ENCODE data around the gene PON1. TPM values are rescaled to one million over a fixed set of nuclear protein-coding genes. Genes with fewer than 3 reads are reported as not detected.

The PON1 gene
- polyA plus RNA-seq, 1 donor (not counting 4 experiments of a cell fraction or from before 2014, with no cell fraction given) = not detected

- H3K36me3 ChIP-seq (ENCODE audit: control insufficient read depth in 2 of 2, extremely low read depth in 1 of 2, insufficient read depth in 2 of 2, low read length in 2 of 2) = no peaks in the 10 kb centered on the region
- no peaks in the 10 kb centered on the region for H3K79me2 ChIP-seq (ENCODE audit: control insufficient read depth, insufficient read depth, low read length)
- H3K27me3 ChIP-seq (ENCODE audit: control insufficient read depth, extremely low read depth, insufficient read depth, low read length) = no peaks in the 10 kb centered on the region
- no peak overlapping the region for H3K9ac ChIP-seq (ENCODE audit: control insufficient read depth, extremely low read depth, insufficient read depth, low read length)
- H3K4me2 ChIP-seq (ENCODE audit: control insufficient read depth, extremely low read depth, insufficient read depth, low read depth, low read length) = no peak overlapping the region
- FAIRE-seq (no peak), DNase-seq (ENCODE audit: low read depth, low spot score) (no peak)
- H3K9me3 ChIP-seq (ENCODE audit: control insufficient read depth, low read depth, low read length) = no peaks in the 10 kb centered on the region
- H2AFZ ChIP-seq (ENCODE audit: control insufficient read depth, low read length) = no peak overlapping the region
- no peak overlapping the region for H3K27ac ChIP-seq (ENCODE audit: control insufficient read depth, insufficient read depth, low read length)
- H3K9me1 ChIP-seq (ENCODE audit: control insufficient read depth, extremely low read depth, insufficient read depth, low read length) = no peaks in the 10 kb centered on the region
- H3K4me3 ChIP-seq (ENCODE audit: control insufficient read depth in 2 of 3, extremely low read depth in 1 of 3, insufficient read depth in 2 of 3, low read depth in 1 of 3, low read length in 3 of 3) = no peak overlapping the region
- dilution Hi-C loops (cut with MboI; ENCODE audit: extremely low pct_ligation_motif_present, low sequenced_read_pairs) = no loop called here
- H3K4me1 ChIP-seq (ENCODE audit: control insufficient read depth, extremely low read depth, insufficient read depth, low read length) = no peaks in the 10 kb centered on the region
- H4K20me1 ChIP-seq (ENCODE audit: control insufficient read depth, extremely low read depth, insufficient read depth, low read length) = no peaks in the 10 kb centered on the region
- no peak for TF ChIP-seq EZH2 (IDR thresholded peaks at IDR 0.05; ENCODE audit: low read length)
- TF ChIP-seq, protein P1, sequence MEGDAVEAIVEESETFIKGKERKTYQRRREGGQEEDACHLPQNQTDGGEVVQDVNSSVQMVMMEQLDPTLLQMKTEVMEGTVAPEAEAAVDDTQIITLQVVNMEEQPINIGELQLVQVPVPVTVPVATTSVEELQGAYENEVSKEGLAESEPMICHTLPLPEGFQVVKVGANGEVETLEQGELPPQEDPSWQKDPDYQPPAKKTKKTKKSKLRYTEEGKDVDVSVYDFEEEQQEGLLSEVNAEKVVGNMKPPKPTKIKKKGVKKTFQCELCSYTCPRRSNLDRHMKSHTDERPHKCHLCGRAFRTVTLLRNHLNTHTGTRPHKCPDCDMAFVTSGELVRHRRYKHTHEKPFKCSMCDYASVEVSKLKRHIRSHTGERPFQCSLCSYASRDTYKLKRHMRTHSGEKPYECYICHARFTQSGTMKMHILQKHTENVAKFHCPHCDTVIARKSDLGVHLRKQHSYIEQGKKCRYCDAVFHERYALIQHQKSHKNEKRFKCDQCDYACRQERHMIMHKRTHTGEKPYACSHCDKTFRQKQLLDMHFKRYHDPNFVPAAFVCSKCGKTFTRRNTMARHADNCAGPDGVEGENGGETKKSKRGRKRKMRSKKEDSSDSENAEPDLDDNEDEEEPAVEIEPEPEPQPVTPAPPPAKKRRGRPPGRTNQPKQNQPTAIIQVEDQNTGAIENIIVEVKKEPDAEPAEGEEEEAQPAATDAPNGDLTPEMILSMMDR (optimal IDR thresholded peaks at IDR 0.05 in 1 of 3, IDR thresholded peaks at IDR 0.05 in 1 of 3, conservative IDR thresholded peaks at IDR 0.05 in 1 of 3; ENCODE audit: extremely low read depth in 1 of 3, insufficient read depth in 2 of 3, low read length in 3 of 3) = no peak
Measured at GRCh38 chr7:95267754-95268153, 56.6 kb downstream of the PON1 start.

- Histone ChIP-seq H3K4me2 (ENCODE audit: control insufficient read depth, extremely low read depth, insufficient read depth, low read depth, low read length) (no peak overlapping the region), H3K9me3 (ENCODE audit: control insufficient read depth, low read depth, low read length) (no peaks in the 10 kb centered on the region), H2AFZ (ENCODE audit: control insufficient read depth, low read length) (no peak overlapping the region), H3K4me1 (ENCODE audit: control insufficient read depth, extremely low read depth, insufficient read depth, low read length) (no peaks in the 10 kb centered on the region), H3K27me3 (ENCODE audit: control insufficient read depth, extremely low read depth, insufficient read depth, low read length) (no peaks in the 10 kb centered on the region), H3K27ac (ENCODE audit: control insufficient read depth, insufficient read depth, low read length) (no peak overlapping the region), H3K9me1 (ENCODE audit: control insufficient read depth, extremely low read depth, insufficient read depth, low read length) (no peaks in the 10 kb centered on the region), H3K36me3 (ENCODE audit: control insufficient read depth in 2 of 2, extremely low read depth in 1 of 2, insufficient read depth in 2 of 2, low read length in 2 of 2) (no peaks in the 10 kb centered on the region), H4K20me1 (ENCODE audit: control insufficient read depth, extremely low read depth, insufficient read depth, low read length) (no peaks in the 10 kb centered on the region), H3K9ac (ENCODE audit: control insufficient read depth, extremely low read depth, insufficient read depth, low read length) (no peak overlapping the region), H3K4me3 (ENCODE audit: control insufficient read depth in 2 of 3, extremely low read depth in 1 of 3, insufficient read depth in 2 of 3, low read depth in 1 of 3, low read length in 3 of 3) (no peak overlapping the region), H3K79me2 (ENCODE audit: control insufficient read depth, insufficient read depth, low read length) (no peaks in the 10 kb centered on the region)
- dilution Hi-C loops (cut with MboI; ENCODE audit: extremely low pct_ligation_motif_present, low sequenced_read_pairs) = no loop called here
- no peak for FAIRE-seq
- TF ChIP-seq, protein P1 (optimal IDR thresholded peaks at IDR 0.05 in 1 of 3, IDR thresholded peaks at IDR 0.05 in 1 of 3, conservative IDR thresholded peaks at IDR 0.05 in 1 of 3; ENCODE audit: extremely low read depth in 1 of 3, insufficient read depth in 2 of 3, low read length in 3 of 3) = no peak
- TF ChIP-seq EZH2 (IDR thresholded peaks at IDR 0.05; ENCODE audit: low read length) = no peak
- DNase-seq (ENCODE audit: low read depth, low spot score) = no peak
Measured at GRCh38 chr7:95265634-95266033, 58.7 kb downstream of the PON1 start.

Measured in keratinocyte (primary cell).